Sigmoid colon (tissue), 7 donors: ENCODE measurements around the gene KDM5D. TPM values are rescaled to one million over a fixed set of nuclear protein-coding genes. Genes with fewer than 3 reads are reported as not detected.
A peak's percentile ranks its signal among the peaks of the same experiment; 100 is the strongest.

Experiments used
- DNase-seq: peaks from one replicate; pipeline ENCODE4 v3.0.0-alpha.2; 2019
- H3K27ac ChIP-seq, 4 donors: fragments of 200-600 bp; sonication (generic); one replicate each; pipeline ENCODE4 v1.5.1; 2016 to 2019; ENCODE audit warnings: mild to moderate bottlenecking in 1 of 4
- H3K27me3 ChIP-seq, 3 donors: fragments of 200-600 bp; sonication (generic); one replicate each; pipeline ENCODE4 v1.5.1; 2019; ENCODE audit warnings: mild to moderate bottlenecking in 1 of 3
- H3K36me3 ChIP-seq, 4 donors: fragments of 200-600 bp; sonication (generic); one replicate each; pipeline ENCODE4 v1.5.1; 2016 to 2019
- H3K4me1 ChIP-seq, 4 donors: fragments of 200-600 bp; sonication (generic); one replicate each; pipeline ENCODE4 v1.5.1; 2017 to 2019
- H3K4me3 ChIP-seq, 4 donors: fragments of 200-600 bp; sonication (generic); one replicate each; pipeline ENCODE4 v1.5.1; 2017 to 2019; ENCODE audit warnings: mild to moderate bottlenecking in 2 of 4, moderate library complexity in 1 of 4
- H3K9me3 ChIP-seq, 4 donors: fragments of 200-600 bp in 3 of 4; sonication (generic) in 3 of 4; one replicate each; pipeline versions ENCODE4 v1.5.1 to v1.6.1; 2013 to 2019
- EP300 ChIP-seq, 4 donors: sonication (generic); formaldehyde crosslinking; IDR thresholded peaks; one replicate each; pipeline ENCODE4 v1.6.1; 2017; ENCODE audit warnings: antibody characterized with exemption in 4 of 4
- POLR2A ChIP-seq, 2 donors: fragments of 450-650 bp; IDR thresholded peaks; one replicate each; pipeline ENCODE4 v1.6.1; 2016; ENCODE audit warnings: antibody characterized with exemption in 2 of 2, mild to moderate bottlenecking in 2 of 2, moderate library complexity in 2 of 2
- POLR2AphosphoS5 ChIP-seq, 4 donors: sonication (generic); formaldehyde crosslinking; IDR thresholded peaks; one replicate each; pipeline ENCODE4 v1.6.1; 2017; ENCODE audit warnings: antibody characterized with exemption in 4 of 4
- WGBS, 2 donors: extraction: QIAGEN DNeasy Blood & Tissue Kit; methylation state at CpG; one replicate each; pipeline ENCODE4 v1.1.7; 2013; 5-methylcytosine and 5-hydroxymethylcytosine counted together
- intact Hi-C: fragments of 100-400 bp; cut with DNase I; formaldehyde crosslinking; loops from one replicate; pipeline ENCODE4 v1.15.1; 2023
- polyA plus RNA-seq, 3 donors: library from polyadenylated mRNA; stranded (reverse); fragments of 200-250 nt; gene quantifications; one replicate each; pipeline ENCODE4 v1.2.3, GENCODE V29; 2013
- total RNA-seq, 4 donors: library from RNA; depleted of rRNA; stranded (reverse); fragments of >200 nt; gene quantifications; one replicate each; pipeline ENCODE4 v1.1.0, GENCODE V29; 2016
- TF ChIP-seq, protein P1 (sequence below), 4 experiments: fragments of 450-650 bp in 3 of 4; fragments of 200-600 bp in 1 of 4; IDR thresholded peaks; one replicate each; pipeline ENCODE4 v1.5.1; 2016 to 2019; ENCODE audit warnings: antibody characterized with exemption in 4 of 4, mild to moderate bottlenecking in 3 of 4, moderate library complexity in 2 of 4
- donor health status: healthy with polysubstance abuse.
- donor health status: Bipolar disorder and iron deficiency.
- donor health status: healthy.

The KDM5D gene
- total RNA-seq (100 to 1,000 TPM in 1 of 4 donors, 10 to 100 TPM in 1, under 1 TPM in 1, not detected in 1; 0.33 to 101 (median 54.6) TPM), polyA plus RNA-seq (10 to 100 TPM in 1 of 3 donors, 1 to 10 TPM in 1, under 1 TPM in 1; 0.60 to 27.6 (median 3.9) TPM)

DNA sequence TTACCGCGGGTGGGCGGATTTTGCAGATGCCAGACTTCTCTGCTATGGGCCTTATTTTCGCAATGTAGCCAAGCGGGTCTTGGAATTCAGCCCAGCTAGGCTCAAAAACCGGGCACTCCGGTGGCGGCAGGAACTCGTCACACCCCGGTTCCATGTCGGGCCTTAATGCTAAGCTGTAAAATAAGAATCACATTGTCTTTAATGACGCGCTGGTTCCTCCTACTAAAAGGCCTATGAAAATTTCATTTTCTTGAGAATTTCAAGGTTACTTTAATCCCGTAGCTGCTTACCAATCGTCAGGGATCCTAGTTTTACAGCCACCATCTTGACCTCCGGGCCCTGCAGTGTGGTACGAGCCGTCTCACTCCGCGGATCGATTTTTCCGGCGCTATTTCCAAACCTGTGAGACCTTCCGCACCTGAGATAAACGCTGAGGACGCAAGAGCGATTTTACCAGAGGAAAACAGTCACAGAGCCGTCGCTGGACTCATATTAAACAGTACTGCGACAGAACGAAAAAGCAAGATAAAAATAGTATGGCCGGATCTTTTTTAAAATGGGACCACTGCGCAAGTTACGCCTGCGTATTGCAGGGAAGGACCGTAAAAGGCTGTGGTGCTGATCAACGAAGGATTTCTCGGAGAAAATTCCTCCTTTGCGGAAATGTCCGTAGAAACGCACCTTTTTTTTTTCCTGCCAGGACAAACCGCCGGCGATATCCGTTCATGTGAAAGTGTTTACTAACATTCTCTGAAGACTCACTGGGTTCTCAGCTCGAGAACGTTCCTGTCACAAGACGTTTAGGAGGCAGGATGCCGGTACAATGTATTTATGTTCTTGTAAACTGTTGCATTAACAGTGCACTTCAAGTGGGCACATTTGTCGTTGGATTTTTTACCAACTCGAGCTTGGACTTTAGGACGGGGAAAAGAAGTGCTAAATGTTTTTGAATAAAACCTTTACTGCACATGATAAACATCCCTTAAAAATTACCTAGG lies at the start of gene KDM5D:
Gene KDM5D (minus strand): TSS at position 346 of the 998 bp plus-strand sequence. CDS start 192 bp downstream, at position 154.
- TF ChIP-seq POLR2AphosphoS5 (IDR thresholded peaks at IDR 0.05): peak in 1 of 4 donors; percentile 83
- TF ChIP-seq, protein P1, sequence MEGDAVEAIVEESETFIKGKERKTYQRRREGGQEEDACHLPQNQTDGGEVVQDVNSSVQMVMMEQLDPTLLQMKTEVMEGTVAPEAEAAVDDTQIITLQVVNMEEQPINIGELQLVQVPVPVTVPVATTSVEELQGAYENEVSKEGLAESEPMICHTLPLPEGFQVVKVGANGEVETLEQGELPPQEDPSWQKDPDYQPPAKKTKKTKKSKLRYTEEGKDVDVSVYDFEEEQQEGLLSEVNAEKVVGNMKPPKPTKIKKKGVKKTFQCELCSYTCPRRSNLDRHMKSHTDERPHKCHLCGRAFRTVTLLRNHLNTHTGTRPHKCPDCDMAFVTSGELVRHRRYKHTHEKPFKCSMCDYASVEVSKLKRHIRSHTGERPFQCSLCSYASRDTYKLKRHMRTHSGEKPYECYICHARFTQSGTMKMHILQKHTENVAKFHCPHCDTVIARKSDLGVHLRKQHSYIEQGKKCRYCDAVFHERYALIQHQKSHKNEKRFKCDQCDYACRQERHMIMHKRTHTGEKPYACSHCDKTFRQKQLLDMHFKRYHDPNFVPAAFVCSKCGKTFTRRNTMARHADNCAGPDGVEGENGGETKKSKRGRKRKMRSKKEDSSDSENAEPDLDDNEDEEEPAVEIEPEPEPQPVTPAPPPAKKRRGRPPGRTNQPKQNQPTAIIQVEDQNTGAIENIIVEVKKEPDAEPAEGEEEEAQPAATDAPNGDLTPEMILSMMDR (IDR thresholded peaks at IDR 0.05): no peak
- H3K4me1 ChIP-seq: peaks cover 0 to 8% (median 0%) of the 10 kb centered on the region in 4 donors
- DNase-seq: no peak
- H3K36me3 ChIP-seq: peaks cover 0 to 27% (median 3%) of the 10 kb centered on the region in 4 donors
- no peaks in the 10 kb centered on the region for H3K9me3 ChIP-seq
- H3K27ac ChIP-seq: peak within 1 kb of the TSS in 2 of 4 donors; percentile 82 to 85
- 0% methylated on average over 52 of the region's 52 CpGs for WGBS, 2 donors
- peak within 1 kb of the TSS in 2 of 4 donors; percentile 52 to 58 for H3K4me3 ChIP-seq
- H3K27me3 ChIP-seq: no peaks in the 10 kb centered on the region
- intact Hi-C loops: no loop called here

DNA sequence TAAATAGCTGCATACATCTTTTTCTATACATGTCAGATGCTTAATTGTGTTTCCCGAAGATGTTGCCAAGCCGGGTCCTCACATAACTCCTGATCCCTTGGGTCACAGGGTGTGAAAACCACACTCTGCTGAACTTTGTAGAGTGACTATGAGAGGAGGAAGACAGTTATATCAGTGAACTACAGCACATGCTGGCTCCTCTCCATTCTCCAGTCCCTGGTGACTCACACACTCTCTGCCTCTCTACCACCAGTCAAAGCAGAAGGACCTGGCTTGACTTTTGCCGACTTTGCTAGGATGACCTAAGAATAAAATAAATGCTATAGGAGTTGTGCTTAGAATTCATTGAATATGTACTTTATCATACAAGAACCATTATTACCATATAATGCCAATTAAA lies 23.8 kb upstream of the KDM5D start:
- no peaks in the 10 kb centered on the region for H3K36me3 ChIP-seq
- no peaks in the 10 kb centered on the region for H3K27me3 ChIP-seq
- no peaks in the 10 kb centered on the region for H3K4me1 ChIP-seq
- no peak overlapping the region for H3K27ac ChIP-seq
- H3K4me3 ChIP-seq: no peak overlapping the region
- TF ChIP-seq, protein P1 (IDR thresholded peaks at IDR 0.05): no peak
- TF ChIP-seq EP300 (IDR thresholded peaks at IDR 0.05) (no peak), POLR2AphosphoS5 (IDR thresholded peaks at IDR 0.05) (no peak), POLR2A (IDR thresholded peaks at IDR 0.05) (no peak)
- no peaks in the 10 kb centered on the region for H3K9me3 ChIP-seq
- WGBS, 2 donors: 83 to 84% methylated on average over 3 of the region's 3 CpGs
- intact Hi-C loops: no loop called here
- DNase-seq: no peak

DNA sequence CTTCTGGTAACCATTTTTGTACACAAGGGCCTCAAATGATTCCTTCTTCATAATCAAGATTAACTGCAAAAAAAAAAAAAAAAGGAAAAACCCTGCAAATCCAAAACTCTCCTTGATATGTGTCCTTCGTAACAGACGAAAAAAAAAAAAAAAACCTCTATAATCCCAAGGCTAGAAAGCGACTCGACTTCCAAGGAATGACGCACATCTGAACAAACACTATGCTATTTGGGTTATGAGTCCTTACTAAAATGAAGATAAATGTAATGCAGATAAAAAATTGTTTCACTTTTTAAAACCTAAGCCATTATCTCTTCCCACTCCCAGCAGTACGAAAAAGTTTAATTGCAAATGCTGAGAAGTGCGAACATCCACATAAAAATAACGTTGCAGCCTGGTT lies 1.2 kb downstream of the KDM5D start:
- intact Hi-C loops: no loop called here
- Histone ChIP-seq H3K4me3 (peak overlapping the region in 2 of 4 donors; percentile 52 to 58), H3K27ac (peak overlapping the region in 2 of 4 donors; percentile 82 to 85), H3K27me3 (no peaks in the 10 kb centered on the region), H3K36me3 (peaks cover 0 to 34% (median 3%) of the 10 kb centered on the region in 4 donors), H3K9me3 (no peaks in the 10 kb centered on the region), H3K4me1 (peaks cover 0 to 15% (median 0%) of the 10 kb centered on the region in 4 donors)
- no peak for DNase-seq
- no peak for TF ChIP-seq EP300 (IDR thresholded peaks at IDR 0.05)
- TF ChIP-seq, protein P1 (IDR thresholded peaks at IDR 0.05): no peak
- no peak for TF ChIP-seq POLR2A (IDR thresholded peaks at IDR 0.05)
- no peak for TF ChIP-seq POLR2AphosphoS5 (IDR thresholded peaks at IDR 0.05)
- 57 to 66% methylated on average over 8 of the region's 8 CpGs for WGBS, 2 donors

DNA sequence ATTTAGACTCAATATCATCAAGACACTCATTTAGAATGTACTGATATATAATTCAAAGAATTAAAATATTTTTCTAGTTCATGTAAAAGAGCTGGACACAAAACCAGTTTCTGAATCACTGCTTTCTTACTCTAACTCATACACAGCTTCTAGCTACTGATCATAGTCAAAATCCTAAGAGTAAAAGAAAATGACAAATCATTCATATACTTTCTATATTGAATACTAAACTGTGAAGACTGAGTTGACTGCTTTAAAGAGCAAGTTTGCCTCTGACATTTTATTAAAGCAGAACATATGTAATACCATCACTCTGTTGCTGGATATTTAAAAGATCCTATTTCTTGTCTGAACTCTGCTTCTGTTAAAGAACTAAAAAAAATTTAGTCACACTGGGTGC lies 2.4 kb downstream of the KDM5D start:
- Histone ChIP-seq H3K27ac (no peak overlapping the region), H3K27me3 (no peaks in the 10 kb centered on the region), H3K36me3 (peaks cover 0 to 41% (median 3%) of the 10 kb centered on the region in 4 donors), H3K4me3 (no peak overlapping the region), H3K9me3 (no peaks in the 10 kb centered on the region), H3K4me1 (peaks cover 0 to 15% (median 0%) of the 10 kb centered on the region in 4 donors)
- TF ChIP-seq POLR2AphosphoS5 (IDR thresholded peaks at IDR 0.05): no peak
- TF ChIP-seq EP300 (IDR thresholded peaks at IDR 0.05): no peak
- TF ChIP-seq POLR2A (IDR thresholded peaks at IDR 0.05): no peak
- TF ChIP-seq, protein P1 (IDR thresholded peaks at IDR 0.05): no peak
- DNase-seq: no peak
- intact Hi-C loops: no loop called here
